GM12874 (cell line): Measurements from ENCODE around the gene KCNAB2.

Experiments
- CTCF ChIP-seq: IDR thresholded peaks from 2 replicates; pipeline ENCODE4 v1.5.1; 2011; ENCODE audit warnings: low read depth, mild to moderate bottlenecking, control low read depth, low read length, moderate library complexity; ENCODE audit not compliant: insufficient read depth

The KCNAB2 gene

DNA sequence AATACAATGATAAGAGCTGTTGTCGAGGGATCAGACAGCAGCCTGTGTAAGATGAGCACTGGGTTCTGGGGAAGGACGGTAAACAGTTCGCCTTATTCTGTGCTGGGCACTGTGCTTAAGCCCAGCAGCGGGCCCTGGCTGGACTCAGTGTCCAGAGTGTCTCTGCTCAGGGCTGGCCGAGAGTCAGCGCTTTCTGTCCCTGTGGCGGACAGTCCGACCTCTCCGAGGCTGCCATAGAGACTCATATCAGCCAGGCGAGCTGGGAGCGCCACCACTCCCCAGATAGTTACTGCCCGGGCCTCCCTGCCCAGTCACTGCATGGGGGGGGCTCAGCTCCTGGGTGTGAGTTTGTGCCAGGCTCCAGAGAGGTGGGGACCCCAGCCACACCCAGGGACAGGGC, 38.8 kb upstream of the KCNAB2 start:
- TF ChIP-seq CTCF, result no peak

DNA sequence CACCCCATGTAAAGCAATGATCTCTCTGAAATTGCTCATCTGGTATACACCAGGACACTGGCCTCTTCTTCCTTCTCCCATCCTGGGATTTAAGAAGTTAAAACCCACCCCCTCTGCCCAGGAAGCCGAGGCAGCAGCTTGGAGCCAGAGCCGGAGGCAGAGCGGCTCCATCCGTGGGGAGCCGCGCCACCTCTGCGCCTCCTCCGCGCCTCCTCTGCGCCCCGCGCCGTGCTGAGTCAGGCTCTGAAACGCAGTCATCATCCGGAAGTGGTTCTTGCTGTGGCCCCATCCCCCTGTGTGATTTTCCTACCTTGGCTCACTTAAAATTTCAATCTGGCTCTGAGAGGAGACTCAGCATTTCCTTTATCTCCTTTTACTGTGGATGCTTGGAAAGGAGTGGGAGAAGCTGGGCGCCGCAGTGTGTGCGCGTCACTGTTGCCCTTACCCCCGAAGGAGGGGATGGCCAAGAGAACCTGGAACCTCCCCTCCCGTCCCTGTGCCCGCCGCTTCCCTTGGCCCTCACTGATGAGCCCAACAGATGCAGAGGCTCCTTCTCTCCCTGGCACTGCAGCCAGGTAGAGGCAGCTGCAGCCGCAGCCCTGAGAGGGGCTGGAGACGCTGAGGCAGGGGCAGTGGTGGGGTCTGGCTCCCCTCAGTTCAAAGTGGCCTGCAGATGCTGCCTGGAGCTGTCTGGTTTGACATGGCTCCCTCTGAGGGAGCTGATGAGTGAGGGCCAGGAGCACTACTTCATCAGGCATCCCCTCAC, 38.2 kb upstream of the KCNAB2 start:
- no peak for TF ChIP-seq CTCF

DNA sequence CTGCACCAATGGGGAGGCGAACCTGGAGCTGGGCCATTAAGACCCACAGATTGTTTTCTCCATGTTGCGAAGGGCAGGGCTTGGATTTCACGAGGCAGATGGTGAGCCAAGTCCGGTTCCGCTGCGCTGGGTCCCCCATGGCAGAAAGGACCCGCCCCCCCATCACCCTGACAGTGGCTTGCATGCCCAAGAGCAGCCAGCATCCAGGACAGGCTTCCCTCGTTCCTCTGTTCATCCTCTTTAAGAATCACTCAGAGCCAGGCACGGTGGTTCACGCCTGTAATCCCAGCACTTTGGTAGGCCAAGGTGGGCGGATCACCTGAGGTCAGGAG, 37.6 kb upstream of the KCNAB2 start:
- TF ChIP-seq CTCF, result no peak

GRCh38 chr1:6008696-6009095, 37.0 kb upstream of the KCNAB2 start:
- no peak for TF ChIP-seq CTCF

DNA sequence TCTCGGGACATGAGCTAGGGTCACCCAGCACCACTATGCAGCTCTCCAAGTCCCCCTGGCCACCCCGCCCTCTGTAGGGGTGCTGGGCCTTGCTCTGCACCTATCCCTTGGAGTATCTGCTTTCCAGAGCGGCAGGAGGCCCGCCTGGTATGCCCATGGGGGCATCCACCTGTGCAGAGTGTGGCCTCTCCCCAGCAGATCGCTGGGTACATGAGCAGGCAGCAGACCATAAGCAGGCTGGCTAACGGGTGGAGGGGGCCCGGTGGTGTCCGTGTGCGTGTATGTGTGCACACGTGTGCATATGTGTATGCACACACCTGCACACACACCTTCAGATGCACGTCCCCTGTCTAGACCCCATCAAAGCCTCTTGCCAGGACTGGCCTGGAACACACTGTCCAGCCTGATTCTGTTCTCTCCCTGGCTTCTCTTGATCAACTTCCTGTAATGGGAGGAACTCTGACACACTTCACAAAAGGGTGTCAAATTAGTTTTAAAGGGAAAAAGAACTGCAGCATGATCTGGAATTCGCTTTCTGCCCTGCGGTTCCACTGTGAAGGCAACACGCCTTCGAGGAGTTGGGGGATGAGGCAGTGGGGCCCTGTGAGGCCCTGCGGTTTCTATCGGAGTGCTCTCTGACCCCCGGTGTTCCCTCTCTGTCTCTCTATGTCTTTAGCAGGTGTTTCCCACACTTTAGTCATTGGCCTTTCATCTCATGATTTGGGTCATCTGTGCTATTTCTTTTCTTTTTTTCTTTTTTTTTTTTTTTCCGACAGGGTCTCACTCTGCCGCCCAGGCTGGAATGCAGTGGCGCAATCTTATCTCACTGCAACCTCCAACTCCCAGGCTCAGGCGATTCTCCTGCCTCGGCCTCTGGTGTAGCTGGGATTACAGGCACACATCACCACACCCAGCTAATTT, 36.3 kb upstream of the KCNAB2 start:
- TF ChIP-seq CTCF, result no peak

- TF ChIP-seq CTCF, result no peak
Measured at GRCh38 chr1:6010554-6010953, 35.1 kb upstream of the KCNAB2 start.

GRCh38 chr1:6011161-6011945, 34.3 kb upstream of the KCNAB2 start:
- no peak for TF ChIP-seq CTCF
